NCI-H146 (cell line): ENCODE data around the gene DTNBP1.
A peak's percentile ranks its signal among the peaks of the same experiment; 100 is the strongest.

Experiments
- DNase-seq: peaks from one replicate; lab custom pipeline; 2025; lab: John Stamatoyannopoulos, UW

The DTNBP1 gene

GRCh38 chr6:15501826-15502445 is 160.9 kb downstream of the DTNBP1 start:
- DNase-seq = no peak

- DNase-seq = no peak
Observed at GRCh38 chr6:15500901-15501825, 161.7 kb downstream of the DTNBP1 start.

DNA sequence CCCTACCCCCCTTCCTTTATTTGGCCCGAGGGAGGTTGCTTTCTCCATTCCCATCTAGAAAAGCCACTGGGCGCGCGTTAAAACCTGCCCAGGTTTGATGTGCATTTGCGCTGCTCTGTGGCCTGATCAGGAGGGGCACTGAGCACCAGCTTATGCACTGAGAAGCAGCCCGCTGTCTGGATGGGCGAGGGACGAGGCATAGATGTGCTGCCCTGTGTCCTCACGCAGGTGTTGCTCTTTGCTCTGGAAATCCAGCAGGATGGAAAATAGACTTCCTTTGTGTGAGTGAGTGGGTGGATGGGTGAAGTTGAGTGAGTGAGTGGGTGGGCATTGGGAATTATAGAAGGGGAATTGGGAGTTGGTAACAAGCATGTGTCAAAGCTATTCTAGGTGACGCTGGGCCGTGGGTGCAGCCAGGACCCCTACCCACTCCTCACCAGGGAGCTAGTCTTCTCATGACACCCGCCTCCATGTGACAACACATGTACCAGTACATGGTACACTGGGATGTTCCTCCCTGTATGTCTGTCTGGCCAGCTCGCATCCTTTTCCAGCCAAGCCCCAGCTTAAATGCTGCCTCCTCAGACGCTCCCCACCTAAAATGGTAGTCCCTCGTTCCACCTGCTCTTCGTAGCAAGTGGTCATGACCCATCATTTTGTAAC is 162.6 kb downstream of the DTNBP1 start:
- DNase-seq = no peak

GRCh38 chr6:15499591-15499990 is 163.2 kb downstream of the DTNBP1 start:
- DNase-seq = no peak

DNA sequence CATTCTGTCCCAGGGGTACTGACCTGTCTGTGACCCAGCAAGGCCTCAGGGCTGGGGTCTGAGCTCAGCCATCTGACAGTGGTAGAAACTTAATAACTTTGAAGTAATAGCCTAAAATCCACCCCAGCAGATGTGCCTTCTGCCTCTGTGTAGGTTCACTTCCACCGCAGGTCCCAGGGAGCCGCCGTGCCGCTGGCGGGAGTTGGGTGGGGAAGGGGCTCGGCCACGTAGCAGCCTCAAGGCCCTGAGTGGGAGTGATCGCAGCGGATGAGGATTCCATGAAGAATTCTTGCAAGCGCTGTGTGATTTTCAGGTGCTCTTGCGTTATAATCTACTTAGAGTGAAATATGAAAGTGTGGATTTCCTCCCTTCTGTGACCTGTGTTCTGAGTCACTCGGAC is 163.7 kb downstream of the DTNBP1 start:
- no peak for DNase-seq

DNA sequence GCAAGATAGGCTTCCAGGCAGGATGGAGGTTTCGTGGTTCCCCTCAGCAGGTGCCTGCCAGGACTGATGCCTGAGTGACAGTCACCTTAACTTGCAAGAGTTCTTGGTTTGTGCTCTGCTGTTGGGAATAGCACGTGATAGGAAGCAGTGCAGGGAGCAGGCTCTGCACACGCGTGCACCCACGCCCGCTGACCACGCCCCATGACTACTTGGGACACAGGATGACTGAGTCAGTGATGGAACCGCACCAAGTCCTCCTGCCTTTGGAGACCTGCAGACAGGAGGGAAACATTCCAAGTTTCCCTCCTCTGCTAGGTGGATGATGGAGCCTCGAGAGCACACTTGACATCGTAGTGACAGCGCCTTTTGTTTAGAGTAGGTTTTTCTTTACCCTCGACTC is 164.2 kb downstream of the DTNBP1 start:
- no peak for DNase-seq

DNA sequence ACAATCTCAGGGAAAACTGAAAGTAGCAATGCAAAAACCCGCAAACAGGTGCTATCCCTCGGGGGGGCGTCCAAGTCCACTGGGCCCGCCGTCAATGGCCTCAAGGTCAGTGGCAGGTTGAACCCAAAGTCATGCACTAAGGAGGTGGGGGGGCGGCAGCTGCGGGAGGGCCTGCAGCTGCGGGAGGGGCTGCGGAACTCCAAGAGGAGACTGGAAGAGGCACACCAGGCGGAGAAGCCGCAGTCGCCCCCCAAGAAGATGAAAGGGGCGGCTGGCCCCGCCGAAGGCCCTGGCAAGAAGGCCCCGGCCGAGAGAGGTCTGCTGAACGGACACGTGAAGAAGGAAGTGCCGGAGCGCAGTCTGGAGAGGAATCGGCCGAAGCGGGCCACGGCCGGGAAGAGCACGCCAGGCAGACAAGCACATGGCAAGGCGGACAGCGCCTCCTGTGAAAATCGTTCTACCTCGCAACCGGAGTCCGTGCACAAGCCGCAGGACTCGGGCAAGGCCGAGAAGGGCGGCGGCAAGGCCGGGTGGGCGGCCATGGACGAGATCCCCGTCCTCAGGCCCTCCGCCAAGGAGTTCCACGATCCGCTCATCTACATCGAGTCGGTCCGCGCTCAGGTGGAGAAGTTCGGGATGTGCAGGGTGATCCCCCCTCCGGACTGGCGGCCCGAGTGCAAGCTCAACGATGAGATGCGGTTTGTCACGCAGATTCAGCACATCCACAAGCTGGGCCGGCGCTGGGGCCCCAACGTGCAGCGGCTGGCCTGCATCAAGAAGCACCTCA is 166.3 kb downstream of the DTNBP1 start:
- no peak for DNase-seq

- no peak for DNase-seq
Observed at GRCh38 chr6:15495375-15495901, 167.4 kb downstream of the DTNBP1 start.

- DNase-seq = no peak
Observed at GRCh38 chr6:15493437-15494168, 169.2 kb downstream of the DTNBP1 start.

DNA sequence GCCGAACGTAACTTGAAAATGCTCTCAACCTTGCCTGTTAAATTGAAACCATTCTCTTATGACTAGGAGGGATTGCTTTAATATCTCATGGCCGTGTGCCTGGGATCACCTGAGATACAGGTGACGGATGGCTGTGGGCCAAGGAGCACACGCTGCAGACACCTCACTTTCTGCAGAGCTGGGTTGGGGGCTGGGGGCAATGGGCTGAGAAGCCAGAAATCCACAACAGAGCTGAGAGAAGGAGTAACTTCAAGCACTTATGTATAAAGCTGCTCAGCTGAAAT is 170.9 kb downstream of the DTNBP1 start:
- DNase-seq = no peak

GRCh38 chr6:15491255-15491985 is 171.4 kb downstream of the DTNBP1 start:
- peak; percentile 41 for DNase-seq

- no peak for DNase-seq
Observed at GRCh38 chr6:15490242-15491100, 172.4 kb downstream of the DTNBP1 start.

DNA sequence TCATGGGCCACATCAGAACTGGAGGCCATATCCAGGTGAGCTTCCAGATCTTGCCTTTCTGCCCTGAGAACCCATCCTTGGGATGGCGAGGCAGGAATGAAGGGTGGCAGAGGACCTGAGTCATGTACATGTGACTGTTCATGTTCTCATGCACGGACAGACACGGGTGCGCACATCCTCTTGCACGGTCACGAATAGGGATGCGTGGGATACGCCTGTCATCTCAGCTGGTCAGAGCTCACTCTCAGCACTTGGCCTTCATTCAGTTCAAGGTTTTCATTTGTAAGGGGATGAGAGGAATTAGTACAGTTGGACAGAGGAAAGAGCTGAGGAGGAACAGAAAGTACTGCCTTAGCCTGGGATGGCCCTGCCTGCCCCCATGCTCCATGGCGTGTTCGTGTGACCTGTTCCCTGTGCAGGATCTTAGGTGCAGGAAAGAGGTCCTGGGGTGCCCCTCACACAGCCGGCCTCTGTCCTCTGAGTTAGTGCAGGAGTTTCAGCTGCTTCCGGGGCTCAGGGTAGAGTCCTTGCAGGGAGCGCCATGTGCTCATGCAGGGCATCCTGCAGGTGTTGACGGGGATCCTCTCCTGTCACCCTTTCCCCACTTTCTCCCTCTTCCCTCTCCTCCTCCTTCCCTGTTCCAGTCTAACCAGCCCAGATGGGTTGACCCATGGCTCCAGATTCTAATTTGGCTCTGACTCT is 173.4 kb downstream of the DTNBP1 start:
- DNase-seq = no peak

DNA sequence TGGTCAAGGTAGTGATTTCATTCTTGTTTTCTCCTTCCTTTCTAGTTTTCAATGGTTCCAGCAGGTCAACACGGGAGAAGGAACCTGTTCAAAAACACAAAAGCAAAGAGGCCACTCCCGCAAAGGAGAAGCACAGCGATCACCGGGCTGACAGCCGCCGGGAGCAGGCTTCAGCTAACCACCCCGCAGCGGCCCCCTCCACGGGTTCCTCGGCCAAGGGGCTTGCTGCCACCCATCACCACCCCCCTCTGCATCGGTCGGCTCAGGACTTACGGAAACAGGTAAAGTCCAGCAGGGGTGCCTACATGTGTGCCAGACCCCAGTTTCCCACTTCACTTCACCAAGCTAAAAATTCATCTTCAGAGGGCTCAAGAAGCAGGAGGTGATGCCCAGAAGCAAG is 175.6 kb downstream of the DTNBP1 start:
- DNase-seq = no peak

DNA sequence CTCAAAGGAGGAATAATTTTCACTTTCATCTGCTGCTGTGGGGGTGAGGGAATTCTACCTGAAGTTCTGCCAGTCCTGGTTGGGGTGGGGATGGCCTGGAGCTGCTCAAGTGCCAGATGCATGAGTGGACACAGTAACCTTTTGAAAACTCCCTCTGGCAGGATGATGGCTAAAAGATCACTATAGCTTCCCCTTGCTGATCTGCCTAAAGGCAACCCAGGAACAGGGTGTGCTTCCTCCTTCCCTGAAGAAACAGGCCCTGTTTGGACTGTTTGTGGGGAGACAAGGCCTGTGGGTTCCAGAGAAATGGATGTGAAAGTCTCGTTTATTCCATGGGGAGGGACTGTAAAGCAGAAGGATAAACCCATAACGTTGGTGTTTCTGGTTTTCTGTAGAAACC is 176.9 kb downstream of the DTNBP1 start:
- no peak for DNase-seq

- DNase-seq = no peak
Observed at GRCh38 chr6:15484821-15485220, 178.0 kb downstream of the DTNBP1 start.

GRCh38 chr6:15484140-15484539 is 178.7 kb downstream of the DTNBP1 start:
- peak; percentile 82 for DNase-seq

DNA sequence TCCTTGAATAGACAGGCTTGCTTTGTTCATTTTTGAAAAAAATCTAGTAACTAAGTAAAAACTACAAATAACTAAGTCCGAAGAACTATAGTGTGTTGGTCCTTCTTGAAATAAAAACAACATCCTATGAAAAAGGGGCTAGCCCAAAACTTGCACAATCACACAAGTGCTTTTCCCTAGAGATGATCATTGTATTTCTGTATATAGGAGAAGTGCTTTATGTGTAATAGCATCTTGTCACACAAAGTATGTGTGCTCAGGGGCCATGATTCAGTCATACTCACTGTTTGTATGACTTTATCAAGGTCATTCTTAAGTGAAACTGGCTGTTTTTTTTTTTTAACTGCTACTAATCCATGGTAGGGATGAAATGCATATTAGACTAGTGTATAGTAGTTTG is 179.8 kb downstream of the DTNBP1 start:
- no peak for DNase-seq
